Osteocyte (in vitro differentiated cells): ENCODE measurements around the gene VPS37C. TPM values are rescaled to one million over a fixed set of nuclear protein-coding genes. Genes with fewer than 3 reads are reported as not detected.

Experiments
- DNase-seq: peaks from one replicate; pipeline ENCODE4 v3.0.0; 2021; ENCODE audit warnings: mixed read lengths; ENCODE audit not compliant: unreplicated experiment; ENCODE audit errors: extremely low spot score
- H3K27ac Mint-ChIP-seq: one replicate; pipeline ENCODE4 v1.8.0; 2021; ENCODE audit warnings: mild to moderate bottlenecking, mixed read lengths; ENCODE audit not compliant: unreplicated experiment
- H3K27me3 Mint-ChIP-seq: one replicate; pipeline ENCODE4 v1.8.0; 2021; ENCODE audit warnings: mixed read lengths; ENCODE audit not compliant: unreplicated experiment
- H3K36me3 Mint-ChIP-seq: one replicate; pipeline ENCODE4 v1.8.0; 2021; ENCODE audit warnings: mixed read lengths; ENCODE audit not compliant: unreplicated experiment
- H3K4me1 Mint-ChIP-seq: one replicate; pipeline ENCODE4 v1.8.0; 2021; ENCODE audit warnings: mixed read lengths; ENCODE audit not compliant: unreplicated experiment
- H3K4me3 Mint-ChIP-seq: one replicate; pipeline ENCODE4 v1.8.0; 2021; ENCODE audit warnings: mild to moderate bottlenecking, moderate library complexity, mixed read lengths; ENCODE audit not compliant: unreplicated experiment
- H3K9me3 Mint-ChIP-seq: one replicate; pipeline ENCODE4 v1.8.0; 2021; ENCODE audit warnings: mixed read lengths; ENCODE audit not compliant: unreplicated experiment
- total RNA-seq: library from RNA; stranded (reverse); gene quantifications from 2 replicates; pipeline ENCODE4 v1.2.1, GENCODE V29; 2021
- TF ChIP-seq, protein P1 (sequence below): fragments of 200-600 bp; sonication (generic); IDR thresholded peaks from 2 replicates; pipeline ENCODE4 v1.5.0; 2021; ENCODE audit warnings: antibody characterized with exemption, mild to moderate bottlenecking, moderate library complexity

Gene VPS37C
- total RNA-seq, 1 donor from 2014 or later, result 21.2 TPM

GRCh38 chr11:61106894-61107470 lies 54.2 kb downstream of the VPS37C start:
- no peaks in the 10 kb centered on the region for H3K36me3 Mint-ChIP-seq
- no peaks in the 10 kb centered on the region for H3K4me1 Mint-ChIP-seq
- TF ChIP-seq, protein P1, sequence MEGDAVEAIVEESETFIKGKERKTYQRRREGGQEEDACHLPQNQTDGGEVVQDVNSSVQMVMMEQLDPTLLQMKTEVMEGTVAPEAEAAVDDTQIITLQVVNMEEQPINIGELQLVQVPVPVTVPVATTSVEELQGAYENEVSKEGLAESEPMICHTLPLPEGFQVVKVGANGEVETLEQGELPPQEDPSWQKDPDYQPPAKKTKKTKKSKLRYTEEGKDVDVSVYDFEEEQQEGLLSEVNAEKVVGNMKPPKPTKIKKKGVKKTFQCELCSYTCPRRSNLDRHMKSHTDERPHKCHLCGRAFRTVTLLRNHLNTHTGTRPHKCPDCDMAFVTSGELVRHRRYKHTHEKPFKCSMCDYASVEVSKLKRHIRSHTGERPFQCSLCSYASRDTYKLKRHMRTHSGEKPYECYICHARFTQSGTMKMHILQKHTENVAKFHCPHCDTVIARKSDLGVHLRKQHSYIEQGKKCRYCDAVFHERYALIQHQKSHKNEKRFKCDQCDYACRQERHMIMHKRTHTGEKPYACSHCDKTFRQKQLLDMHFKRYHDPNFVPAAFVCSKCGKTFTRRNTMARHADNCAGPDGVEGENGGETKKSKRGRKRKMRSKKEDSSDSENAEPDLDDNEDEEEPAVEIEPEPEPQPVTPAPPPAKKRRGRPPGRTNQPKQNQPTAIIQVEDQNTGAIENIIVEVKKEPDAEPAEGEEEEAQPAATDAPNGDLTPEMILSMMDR, result no peak
- peaks cover 3% of the 10 kb centered on the region for H3K27me3 Mint-ChIP-seq
- DNase-seq, result no peak
- no peaks in the 10 kb centered on the region for H3K9me3 Mint-ChIP-seq
- no peak overlapping the region for H3K4me3 Mint-ChIP-seq
- H3K27ac Mint-ChIP-seq, result no peak overlapping the region

GRCh38 chr11:61106296-61106695 lies 54.9 kb downstream of the VPS37C start:
- no peak overlapping the region for H3K4me3 Mint-ChIP-seq
- H3K36me3 Mint-ChIP-seq, result no peaks in the 10 kb centered on the region
- H3K9me3 Mint-ChIP-seq, result no peaks in the 10 kb centered on the region
- H3K27ac Mint-ChIP-seq, result no peak overlapping the region
- DNase-seq, result no peak
- peaks cover 3% of the 10 kb centered on the region for H3K27me3 Mint-ChIP-seq
- no peaks in the 10 kb centered on the region for H3K4me1 Mint-ChIP-seq
- TF ChIP-seq, protein P1, result no peak

DNA sequence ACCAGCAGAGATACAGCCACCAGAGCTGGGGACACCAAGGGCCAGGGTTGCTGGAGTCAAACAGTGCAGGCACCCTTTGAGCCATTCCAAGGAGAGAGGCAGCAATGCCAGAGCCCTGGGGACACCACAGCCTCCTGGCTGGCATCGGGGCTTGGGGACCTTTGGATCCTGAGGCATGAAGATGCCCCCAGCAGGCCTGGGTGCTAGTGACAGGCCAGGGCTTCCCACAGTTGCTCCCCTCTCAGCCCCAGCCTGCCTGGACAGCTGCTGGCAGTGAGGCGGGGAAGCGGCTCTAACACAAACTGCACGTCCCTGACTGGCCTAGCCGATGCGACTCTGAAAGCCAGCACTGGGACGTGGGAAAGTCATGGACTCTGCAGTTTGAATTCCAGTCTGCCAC lies 56.3 kb downstream of the VPS37C start:
- no peaks in the 10 kb centered on the region for H3K9me3 Mint-ChIP-seq
- TF ChIP-seq, protein P1, result no peak
- H3K27ac Mint-ChIP-seq, result no peak overlapping the region
- no peak for DNase-seq
- H3K4me1 Mint-ChIP-seq, result no peaks in the 10 kb centered on the region
- H3K27me3 Mint-ChIP-seq, result peaks cover 3% of the 10 kb centered on the region
- no peak overlapping the region for H3K4me3 Mint-ChIP-seq
- H3K36me3 Mint-ChIP-seq, result no peaks in the 10 kb centered on the region

GRCh38 chr11:61103851-61104423 lies 57.3 kb downstream of the VPS37C start:
- Mint-ChIP-seq H3K27me3 (peaks cover 3% of the 10 kb centered on the region), H3K4me1 (no peaks in the 10 kb centered on the region), H3K9me3 (no peaks in the 10 kb centered on the region), H3K4me3 (no peak overlapping the region), H3K36me3 (no peaks in the 10 kb centered on the region), H3K27ac (no peak overlapping the region)
- TF ChIP-seq, protein P1, result no peak
- no peak for DNase-seq

- Mint-ChIP-seq H3K27ac (no peak overlapping the region), H3K27me3 (peaks cover 3% of the 10 kb centered on the region), H3K4me1 (no peaks in the 10 kb centered on the region), H3K9me3 (no peaks in the 10 kb centered on the region), H3K4me3 (no peak overlapping the region), H3K36me3 (no peaks in the 10 kb centered on the region)
- DNase-seq, result no peak
- TF ChIP-seq, protein P1, result no peak
Observed at GRCh38 chr11:61102667-61103571, 58.3 kb downstream of the VPS37C start.
